Measurements from ENCODE around the gene RNU1-2. TPM values are rescaled to one million over a fixed set of nuclear protein-coding genes. Genes with fewer than 3 reads are reported as not detected.
"Not testable (repeated sequence)": the region's sequence is repeated elsewhere in the genome, so short reads cannot be mapped to it uniquely, and the experiment has no call there.

Gene RNU1-2
- total RNA-seq, result 1,000 to 10,000 TPM; 1,100 to 1,278 TPM

DNA sequence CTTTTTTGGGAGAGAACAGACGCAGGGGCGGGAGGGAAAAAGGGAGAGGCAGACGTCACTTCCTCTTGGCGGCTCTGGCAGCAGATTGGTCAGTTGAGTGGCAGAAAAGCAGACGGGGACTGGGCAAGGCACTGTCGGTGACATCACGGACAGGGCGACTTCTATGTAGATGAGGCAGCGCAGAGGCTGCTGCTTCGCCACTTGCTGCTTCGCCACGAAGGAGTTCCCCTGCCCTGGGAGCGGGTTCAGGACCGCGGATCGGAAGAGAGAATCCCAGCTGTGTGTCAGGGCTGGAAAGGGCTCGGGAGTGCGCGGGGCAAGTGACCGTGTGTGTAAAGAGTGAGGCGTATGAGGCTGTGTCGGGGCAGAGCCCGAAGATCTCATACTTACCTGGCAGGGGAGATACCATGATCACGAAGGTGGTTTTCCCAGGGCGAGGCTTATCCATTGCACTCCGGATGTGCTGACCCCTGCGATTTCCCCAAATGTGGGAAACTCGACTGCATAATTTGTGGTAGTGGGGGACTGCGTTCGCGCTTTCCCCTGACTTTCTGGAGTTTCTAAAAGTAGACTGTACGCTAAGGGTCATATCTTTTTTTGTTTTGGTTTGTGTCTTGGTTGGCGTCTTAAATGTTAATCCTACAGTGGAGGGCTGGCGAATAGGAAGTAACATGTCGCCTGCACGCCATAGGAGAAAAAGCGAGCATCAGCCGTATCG is at the start of gene RNU1-2:
TSS of gene RNU1-2 (plus strand) at position 383 of the 718 bp plus-strand sequence.
- H3K9me3 Mint-ChIP-seq; H3K27me3 Mint-ChIP-seq (ENCODE audit: low read depth); H3K36me3 Mint-ChIP-seq (ENCODE audit: insufficient read depth in 2 of 2): not testable (repeated sequence)
- Mint-ChIP-seq H3K4me3 (peak within 1 kb of the TSS; percentile 49 to 62), H3K4me1 (ENCODE audit: low read depth) (peaks cover 32% of the 10 kb centered on the region), H3K27ac (peak within 1 kb of the TSS; percentile 95)
- peak; percentile 80 to 86 for DNase-seq
- ATAC-seq (replicated peaks in 1 of 2), result peak; percentile 98 to 100

DNA sequence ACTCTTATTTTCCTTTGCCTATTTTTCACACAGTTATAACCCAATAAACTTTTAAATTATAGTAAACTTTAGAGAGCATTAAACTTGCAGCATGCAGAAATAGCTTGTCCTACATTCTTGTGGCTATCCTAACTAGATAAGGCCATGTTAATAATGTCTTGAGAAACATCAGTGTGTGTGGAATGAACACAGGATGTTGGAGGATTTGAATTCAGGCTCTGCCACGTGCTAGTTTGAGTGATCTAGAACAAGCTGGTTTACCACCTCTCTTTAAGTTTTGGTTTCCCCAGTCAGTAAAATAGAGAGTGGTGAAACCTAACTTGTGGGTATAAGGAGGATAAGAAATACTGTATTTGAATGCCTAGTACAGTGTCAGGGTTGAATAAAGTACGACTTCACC is 39.6 kb upstream of the RNU1-2 start:
- ATAC-seq (replicated peaks in 1 of 2); H3K4me3 Mint-ChIP-seq; H3K27ac Mint-ChIP-seq; H3K27me3 Mint-ChIP-seq (ENCODE audit: low read depth); DNase-seq; H3K4me1 Mint-ChIP-seq (ENCODE audit: low read depth); H3K36me3 Mint-ChIP-seq (ENCODE audit: insufficient read depth in 2 of 2); H3K9me3 Mint-ChIP-seq: not testable (repeated sequence)

DNA sequence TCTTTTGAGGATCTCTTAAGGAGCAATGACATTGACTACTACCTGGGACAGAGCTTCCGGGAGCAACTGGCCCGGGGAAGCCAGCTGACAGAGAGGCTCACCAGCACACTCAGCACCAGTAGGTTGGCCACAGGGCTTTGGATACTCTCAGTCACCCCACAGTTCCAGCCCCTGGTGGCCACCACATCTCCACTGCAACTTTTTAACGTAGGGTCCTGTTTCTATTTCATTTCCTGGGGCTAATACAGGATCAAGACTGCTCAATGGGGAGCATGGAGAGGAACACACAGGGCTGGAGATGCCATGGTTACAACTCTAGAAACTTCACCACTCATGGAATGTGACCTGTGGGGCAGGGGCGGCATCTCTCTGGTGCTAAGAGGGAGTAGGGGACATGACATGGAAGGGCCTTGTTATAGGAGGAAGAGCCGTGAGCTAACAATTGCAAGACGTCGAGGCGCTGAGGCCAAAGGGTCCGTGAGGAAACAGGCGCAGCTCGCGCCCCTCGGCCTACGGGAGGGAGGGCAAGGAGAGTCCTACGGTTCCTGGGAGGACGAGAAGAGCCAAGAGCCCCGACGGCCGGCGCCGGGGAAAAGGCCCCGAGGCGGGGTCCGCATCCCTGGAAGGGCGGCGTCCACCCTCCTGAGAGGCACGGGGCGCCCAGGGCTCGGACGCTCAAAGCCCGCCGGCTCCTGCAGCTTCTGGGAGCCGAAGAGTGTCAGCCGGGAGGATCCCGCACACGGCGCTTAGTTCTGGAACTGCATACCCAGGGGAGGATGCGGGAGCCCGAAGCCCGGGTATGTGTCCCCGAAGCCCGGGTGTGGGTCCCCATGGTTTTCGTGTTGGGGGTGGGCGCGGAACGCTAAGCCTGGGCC is 36.4 kb upstream of the RNU1-2 start:
- not testable (repeated sequence) for H3K27ac Mint-ChIP-seq; H3K4me3 Mint-ChIP-seq; DNase-seq; H3K4me1 Mint-ChIP-seq (ENCODE audit: low read depth); ATAC-seq (replicated peaks in 1 of 2); H3K9me3 Mint-ChIP-seq; H3K27me3 Mint-ChIP-seq (ENCODE audit: low read depth); H3K36me3 Mint-ChIP-seq (ENCODE audit: insufficient read depth in 2 of 2)

DNA sequence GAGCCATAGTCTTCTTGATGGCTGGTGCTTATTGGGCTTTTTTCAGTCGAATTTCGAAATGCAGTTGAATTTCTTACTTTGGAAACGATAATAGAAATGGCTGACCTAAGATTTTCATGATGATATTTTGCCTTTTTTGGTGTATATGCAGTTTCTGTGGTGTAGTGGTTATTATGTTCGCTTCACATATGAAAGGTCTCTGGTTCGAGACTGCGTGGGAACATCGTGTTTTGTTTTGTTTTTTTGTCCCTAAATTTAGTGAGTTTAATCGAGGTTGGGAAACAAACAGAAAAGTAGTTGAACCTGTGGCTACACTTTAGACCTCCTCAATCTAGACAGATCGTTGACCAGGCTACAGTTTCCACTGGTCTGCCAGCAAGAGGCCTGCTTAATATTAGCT is 35.7 kb upstream of the RNU1-2 start:
- not testable (repeated sequence) for DNase-seq

DNA sequence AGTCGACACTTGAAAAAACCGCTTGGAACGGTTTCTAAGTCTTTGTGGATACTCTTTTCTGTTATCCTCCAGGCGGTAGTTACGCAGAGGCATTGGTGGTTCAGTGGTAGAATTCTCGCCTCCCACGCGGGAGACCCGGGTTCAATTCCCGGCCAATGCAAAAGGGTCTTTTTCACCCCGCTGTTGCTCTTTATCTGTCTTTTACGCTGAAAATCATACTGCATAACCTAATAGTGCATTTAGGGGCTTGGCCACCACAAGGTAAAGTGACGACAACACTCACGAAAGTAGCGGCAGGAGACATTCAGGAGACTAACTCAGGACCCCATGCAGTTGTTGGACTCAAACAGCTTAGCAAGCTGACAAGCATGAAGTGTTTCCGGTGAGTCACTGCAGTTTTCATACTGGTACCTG is 33.9 kb upstream of the RNU1-2 start:
- not testable (repeated sequence) for H3K9me3 Mint-ChIP-seq; DNase-seq; H3K4me1 Mint-ChIP-seq (ENCODE audit: low read depth); H3K27me3 Mint-ChIP-seq (ENCODE audit: low read depth); H3K4me3 Mint-ChIP-seq; H3K27ac Mint-ChIP-seq; H3K36me3 Mint-ChIP-seq (ENCODE audit: insufficient read depth in 2 of 2)
- peak; percentile 72 to 82 for ATAC-seq (replicated peaks in 1 of 2)

More for the DNA sequence above, 35.7 kb upstream of the RNU1-2 start:
- not testable (repeated sequence) for H3K27ac Mint-ChIP-seq; H3K36me3 Mint-ChIP-seq (ENCODE audit: insufficient read depth in 2 of 2); H3K4me1 Mint-ChIP-seq (ENCODE audit: low read depth); ATAC-seq (replicated peaks in 1 of 2); H3K27me3 Mint-ChIP-seq (ENCODE audit: low read depth); H3K9me3 Mint-ChIP-seq; H3K4me3 Mint-ChIP-seq

DNA sequence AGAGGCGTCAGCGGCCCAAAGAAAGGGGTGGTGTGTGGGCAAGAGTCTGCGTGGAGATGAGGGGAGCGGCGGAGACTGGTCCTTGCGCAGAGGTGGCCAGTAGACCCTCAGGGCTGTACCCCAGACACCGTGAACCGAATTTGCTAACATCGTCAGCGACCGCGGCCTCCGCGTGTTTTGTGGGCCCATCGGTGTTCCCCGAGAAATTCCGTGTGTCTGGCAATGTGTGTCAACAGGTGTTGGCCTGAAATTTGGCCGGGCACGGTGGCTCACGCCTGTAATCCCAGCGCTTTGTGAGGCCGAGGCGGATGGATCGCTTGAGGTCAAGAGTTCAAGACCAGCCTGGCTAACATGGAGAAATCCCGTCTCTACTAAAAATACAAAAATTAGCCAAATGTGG is 33.4 kb upstream of the RNU1-2 start:
- not testable (repeated sequence) for H3K4me3 Mint-ChIP-seq; H3K36me3 Mint-ChIP-seq (ENCODE audit: insufficient read depth in 2 of 2); H3K27me3 Mint-ChIP-seq (ENCODE audit: low read depth); H3K27ac Mint-ChIP-seq; H3K9me3 Mint-ChIP-seq; DNase-seq; H3K4me1 Mint-ChIP-seq (ENCODE audit: low read depth); ATAC-seq (replicated peaks in 1 of 2)

DNA sequence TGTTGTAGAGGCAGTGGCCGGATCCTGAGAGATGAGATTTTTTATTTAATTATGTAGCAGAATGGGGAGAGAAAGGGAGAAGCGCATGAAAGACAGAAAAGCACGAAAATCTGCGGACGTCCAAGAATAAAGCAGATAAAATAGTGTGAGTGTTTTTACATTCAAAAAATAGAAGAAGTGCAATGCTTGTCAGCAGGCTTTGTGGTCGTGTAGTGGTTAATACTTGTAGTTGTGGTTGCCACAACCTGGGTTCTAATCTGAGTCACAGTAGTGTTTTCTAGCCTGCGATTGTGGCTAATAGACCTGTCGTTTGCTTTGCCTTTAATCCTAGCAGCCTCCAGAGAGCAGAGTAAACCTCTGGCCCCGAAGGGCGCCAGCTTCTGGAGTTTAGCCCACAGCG is 32.8 kb upstream of the RNU1-2 start:
- ATAC-seq (replicated peaks in 1 of 2), result peak; percentile 84 to 89
- Mint-ChIP-seq H3K4me3 (peak overlapping the region in 1 of 2 donors; percentile 38), H3K27ac (peak overlapping the region; percentile 48)
- DNase-seq; H3K9me3 Mint-ChIP-seq; H3K27me3 Mint-ChIP-seq (ENCODE audit: low read depth); H3K4me1 Mint-ChIP-seq (ENCODE audit: low read depth); H3K36me3 Mint-ChIP-seq (ENCODE audit: insufficient read depth in 2 of 2): not testable (repeated sequence)

DNA sequence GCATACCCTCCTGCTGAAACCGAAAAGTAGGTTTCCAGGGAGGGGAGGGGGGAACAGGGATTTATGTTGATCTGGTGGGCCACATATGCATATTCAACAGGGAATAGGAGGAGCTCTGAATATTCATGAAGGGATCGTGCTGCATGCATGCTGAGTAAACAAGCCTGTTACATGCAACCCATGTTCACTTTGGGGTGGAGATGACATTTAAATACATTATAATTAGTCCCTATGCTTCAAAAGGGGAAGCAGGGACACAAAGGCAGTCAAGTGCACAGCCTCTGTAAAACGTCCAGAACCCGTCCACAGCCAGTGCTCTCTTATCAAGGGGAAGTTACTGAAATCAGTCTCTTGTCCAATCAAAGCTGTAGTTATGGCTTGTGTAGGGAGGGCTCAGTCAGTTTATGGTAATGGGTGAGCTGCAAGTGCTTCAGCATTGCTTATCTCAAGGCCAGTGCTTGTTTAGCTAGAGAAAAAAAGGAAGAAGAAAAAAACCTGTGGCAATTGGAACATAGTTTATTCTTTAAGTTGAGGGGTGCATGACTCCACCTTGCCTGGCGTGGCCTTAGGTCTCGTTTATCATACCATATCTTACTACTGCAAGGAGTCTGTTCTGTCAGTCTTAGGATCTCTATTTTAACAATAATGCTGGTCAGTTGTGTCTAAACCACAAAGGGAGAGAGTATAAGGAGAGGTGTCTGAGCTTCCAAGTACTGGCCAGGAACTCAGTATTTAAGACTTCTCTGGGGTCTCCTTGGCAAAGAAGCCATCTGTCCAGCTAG is 28.7 kb upstream of the RNU1-2 start:
- DNase-seq; H3K36me3 Mint-ChIP-seq (ENCODE audit: insufficient read depth in 2 of 2): not testable (repeated sequence)
- H3K27me3 Mint-ChIP-seq (ENCODE audit: low read depth), result peaks cover 12% of the 10 kb centered on the region

DNA sequence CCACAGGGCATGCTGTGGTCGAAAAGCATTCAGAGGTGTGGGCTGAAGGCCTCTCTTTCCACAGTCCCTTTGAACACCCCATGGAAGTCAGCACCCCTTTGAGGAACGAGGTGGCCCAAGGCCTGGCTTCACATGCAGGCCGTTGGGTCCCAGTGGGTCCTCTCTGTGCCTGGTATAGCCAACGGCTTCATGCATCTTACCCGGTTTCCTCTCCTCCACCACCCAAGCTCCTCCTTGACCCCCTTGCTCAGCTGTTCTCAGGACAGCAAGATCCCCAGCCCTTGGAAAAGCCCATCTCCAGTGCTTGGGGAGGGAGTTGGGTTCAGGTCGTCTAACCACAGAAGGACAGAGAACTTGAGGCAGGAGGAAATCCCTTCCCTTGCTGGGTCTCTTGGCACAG is 27.0 kb upstream of the RNU1-2 start:
- H3K27me3 Mint-ChIP-seq (ENCODE audit: low read depth), result peaks cover 24% of the 10 kb centered on the region

More for the DNA sequence above, 28.7 kb upstream of the RNU1-2 start:
- not testable (repeated sequence) for H3K27ac Mint-ChIP-seq; H3K4me3 Mint-ChIP-seq; H3K4me1 Mint-ChIP-seq (ENCODE audit: low read depth); ATAC-seq (replicated peaks in 1 of 2); H3K9me3 Mint-ChIP-seq

DNA sequence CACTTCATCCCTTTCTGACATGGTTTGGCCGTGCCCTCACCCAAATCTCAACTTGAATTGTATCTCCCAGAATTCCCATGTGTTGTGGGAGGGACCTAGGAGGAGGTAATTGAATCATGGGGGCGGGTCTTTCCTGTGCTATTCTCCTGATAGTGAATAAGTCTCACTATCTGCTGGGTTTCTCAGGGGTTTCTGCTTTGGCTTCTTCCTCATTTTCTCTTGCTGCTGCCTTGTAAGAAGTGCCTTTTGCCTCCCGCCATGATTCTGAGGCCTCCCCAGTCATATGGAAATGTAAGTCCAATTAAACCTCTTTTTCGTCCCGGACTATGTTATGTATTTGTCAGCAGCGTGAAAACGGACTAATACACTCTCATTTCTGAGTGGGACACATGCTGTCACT is 25.8 kb upstream of the RNU1-2 start:
- peaks cover 28% of the 10 kb centered on the region for H3K27me3 Mint-ChIP-seq (ENCODE audit: low read depth)
- H3K36me3 Mint-ChIP-seq (ENCODE audit: insufficient read depth in 2 of 2); ATAC-seq (replicated peaks in 1 of 2); H3K4me1 Mint-ChIP-seq (ENCODE audit: low read depth); DNase-seq; H3K4me3 Mint-ChIP-seq; H3K27ac Mint-ChIP-seq; H3K9me3 Mint-ChIP-seq: not testable (repeated sequence)

More for the DNA sequence above, 27.0 kb upstream of the RNU1-2 start:
- not testable (repeated sequence) for DNase-seq; H3K9me3 Mint-ChIP-seq; H3K27ac Mint-ChIP-seq; H3K4me3 Mint-ChIP-seq; H3K36me3 Mint-ChIP-seq (ENCODE audit: insufficient read depth in 2 of 2); H3K4me1 Mint-ChIP-seq (ENCODE audit: low read depth); ATAC-seq (replicated peaks in 1 of 2)

DNA sequence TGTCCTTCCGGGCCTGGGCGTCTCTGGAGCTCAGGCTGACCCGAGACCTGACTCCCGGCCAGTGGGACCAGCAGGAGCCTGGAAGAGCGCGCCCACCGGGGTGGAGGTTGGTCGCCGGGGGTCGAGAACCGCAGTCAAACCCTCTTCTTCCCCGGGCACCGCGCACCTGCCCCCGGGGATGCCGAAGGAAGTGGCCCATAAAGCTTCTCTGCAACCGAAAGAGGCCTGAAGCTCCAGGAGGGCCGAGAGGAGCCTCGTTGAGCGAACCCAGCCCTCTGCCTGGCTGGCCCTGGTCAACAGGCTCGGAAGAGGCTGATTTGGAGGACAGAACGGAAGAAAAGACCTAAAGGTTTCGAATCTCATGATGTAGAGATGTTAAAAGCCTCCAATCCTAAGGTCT is 24.6 kb upstream of the RNU1-2 start:
- H3K27ac Mint-ChIP-seq; DNase-seq; H3K9me3 Mint-ChIP-seq; ATAC-seq (replicated peaks in 1 of 2); H3K4me1 Mint-ChIP-seq (ENCODE audit: low read depth); H3K4me3 Mint-ChIP-seq; H3K36me3 Mint-ChIP-seq (ENCODE audit: insufficient read depth in 2 of 2): not testable (repeated sequence)
- peaks cover 38% of the 10 kb centered on the region for H3K27me3 Mint-ChIP-seq (ENCODE audit: low read depth)

DNA sequence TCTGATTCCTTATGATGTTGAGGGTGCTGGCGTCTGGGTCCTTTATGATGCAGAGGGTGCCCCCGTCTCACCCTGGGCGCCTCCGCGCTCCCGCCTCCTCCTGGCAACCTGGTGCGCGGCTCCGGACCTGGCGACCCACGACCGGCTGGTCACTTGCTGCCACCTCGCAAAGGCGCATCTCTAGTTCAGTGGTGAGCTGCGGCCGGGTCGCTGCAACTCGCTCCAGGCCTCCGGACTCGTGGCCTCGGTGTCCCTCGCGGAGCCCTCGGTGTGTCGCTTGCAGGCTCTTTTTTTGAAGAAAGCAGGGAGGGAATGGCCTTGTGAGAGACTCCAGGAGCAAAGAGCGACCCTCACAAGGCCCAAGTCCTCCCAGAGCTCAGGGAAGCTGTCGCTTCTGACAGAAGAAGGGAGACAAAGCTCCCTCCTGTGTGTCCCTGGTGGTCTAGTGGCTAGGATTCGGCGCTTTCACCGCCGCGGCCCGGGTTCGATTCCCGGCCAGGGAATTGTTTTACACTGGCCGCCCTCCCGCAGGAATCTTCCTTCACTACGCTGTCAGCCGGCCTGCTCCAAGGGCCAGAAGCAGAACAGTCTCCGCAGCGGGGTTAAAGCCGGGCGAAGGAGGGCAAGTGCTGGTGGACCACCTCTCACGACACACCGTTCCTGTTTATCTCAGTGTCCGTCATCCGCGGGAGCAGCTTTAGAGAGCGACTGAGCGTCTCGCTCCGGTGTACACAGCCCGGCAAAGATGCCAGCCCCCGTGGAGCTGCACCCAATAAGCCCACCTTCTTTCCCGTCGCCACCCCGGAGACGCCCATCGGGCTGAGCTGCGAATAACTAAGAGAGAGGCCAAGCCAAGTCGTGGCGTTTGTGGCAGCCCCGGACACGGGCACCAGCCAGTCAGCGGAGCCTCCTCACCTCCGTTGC is 23.4 kb upstream of the RNU1-2 start:
- peak; percentile 86 to 94 for ATAC-seq (replicated peaks in 1 of 2)
- DNase-seq, result peak; percentile 46 to 57
- H3K27ac Mint-ChIP-seq, result peak overlapping the region; percentile 50

More for the DNA sequence above, 23.4 kb upstream of the RNU1-2 start:
- peaks cover 49% of the 10 kb centered on the region for H3K27me3 Mint-ChIP-seq (ENCODE audit: low read depth)
- peak overlapping the region; percentile 83 to 89 for H3K4me3 Mint-ChIP-seq
- H3K4me1 Mint-ChIP-seq (ENCODE audit: low read depth); H3K9me3 Mint-ChIP-seq; H3K36me3 Mint-ChIP-seq (ENCODE audit: insufficient read depth in 2 of 2): not testable (repeated sequence)

Measured in activated T-cell treated with anti-CD3 and anti-CD28 coated beads, Interleukin-2, amount 50 U/mL, for 72 hours (primary cell).